GM11168 (cell line): ENCODE data around the gene CPA4.

Experiments
- in situ Hi-C: fragments of 300-500 bp; cut with MboI; formaldehyde crosslinking; loops from one replicate; pipeline ENCODE4 v1.12.0; 2022; ENCODE audit warnings: low sequenced_read_pairs; ENCODE audit not compliant: unreplicated experiment

The CPA4 gene

DNA sequence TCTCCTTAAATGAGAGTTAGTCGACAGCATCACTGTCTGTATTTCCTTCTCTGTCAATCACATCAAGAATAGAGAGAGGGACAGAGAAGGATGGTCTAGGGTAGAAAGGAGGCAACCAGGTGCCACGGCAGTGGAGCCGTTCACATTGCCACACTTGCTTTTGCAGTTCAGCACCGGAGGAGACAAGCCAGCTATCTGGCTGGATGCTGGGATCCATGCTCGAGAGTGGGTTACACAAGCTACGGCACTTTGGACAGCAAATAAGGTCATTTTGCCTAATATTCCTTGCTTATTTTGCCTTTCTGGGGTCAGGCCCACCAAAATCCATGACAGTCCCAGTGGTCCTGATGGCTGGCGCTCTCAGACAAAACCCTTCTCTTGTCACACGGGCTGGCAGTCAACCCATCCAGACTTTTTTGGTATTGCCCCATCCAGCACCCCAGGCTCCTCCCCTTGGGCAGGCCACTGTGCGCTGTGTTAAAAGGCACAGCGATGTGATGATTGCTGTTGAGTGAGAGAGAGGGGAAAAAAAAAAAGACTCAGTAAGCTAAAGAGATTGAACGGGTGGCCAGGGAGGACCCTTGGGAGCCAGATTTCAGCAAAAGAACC, 17.9 kb upstream of the CPA4 start:
- in situ Hi-C loops = no loop called here

DNA sequence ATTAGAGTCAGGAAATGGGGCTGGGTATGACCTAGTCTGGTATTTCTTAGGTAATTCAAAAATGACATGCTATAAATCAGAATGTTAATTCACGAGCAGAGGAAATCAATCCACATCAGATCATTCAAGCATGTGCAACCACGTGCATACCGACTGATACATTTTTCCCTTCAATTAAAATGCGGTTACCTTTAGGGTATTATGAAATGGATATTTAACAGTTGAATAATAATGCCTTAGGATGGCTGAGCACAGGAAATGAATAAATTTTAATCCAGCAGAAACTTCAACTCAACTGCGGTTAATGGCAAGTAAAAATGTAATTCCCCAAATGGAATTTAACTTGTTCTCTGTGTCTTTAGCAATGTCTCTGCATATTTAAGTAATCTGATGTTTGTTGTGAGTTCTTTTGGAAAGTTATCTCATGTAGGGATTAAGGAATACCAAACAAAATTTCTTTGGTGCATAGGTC, 17.1 kb upstream of the CPA4 start:
- in situ Hi-C loops = no loop called here

DNA sequence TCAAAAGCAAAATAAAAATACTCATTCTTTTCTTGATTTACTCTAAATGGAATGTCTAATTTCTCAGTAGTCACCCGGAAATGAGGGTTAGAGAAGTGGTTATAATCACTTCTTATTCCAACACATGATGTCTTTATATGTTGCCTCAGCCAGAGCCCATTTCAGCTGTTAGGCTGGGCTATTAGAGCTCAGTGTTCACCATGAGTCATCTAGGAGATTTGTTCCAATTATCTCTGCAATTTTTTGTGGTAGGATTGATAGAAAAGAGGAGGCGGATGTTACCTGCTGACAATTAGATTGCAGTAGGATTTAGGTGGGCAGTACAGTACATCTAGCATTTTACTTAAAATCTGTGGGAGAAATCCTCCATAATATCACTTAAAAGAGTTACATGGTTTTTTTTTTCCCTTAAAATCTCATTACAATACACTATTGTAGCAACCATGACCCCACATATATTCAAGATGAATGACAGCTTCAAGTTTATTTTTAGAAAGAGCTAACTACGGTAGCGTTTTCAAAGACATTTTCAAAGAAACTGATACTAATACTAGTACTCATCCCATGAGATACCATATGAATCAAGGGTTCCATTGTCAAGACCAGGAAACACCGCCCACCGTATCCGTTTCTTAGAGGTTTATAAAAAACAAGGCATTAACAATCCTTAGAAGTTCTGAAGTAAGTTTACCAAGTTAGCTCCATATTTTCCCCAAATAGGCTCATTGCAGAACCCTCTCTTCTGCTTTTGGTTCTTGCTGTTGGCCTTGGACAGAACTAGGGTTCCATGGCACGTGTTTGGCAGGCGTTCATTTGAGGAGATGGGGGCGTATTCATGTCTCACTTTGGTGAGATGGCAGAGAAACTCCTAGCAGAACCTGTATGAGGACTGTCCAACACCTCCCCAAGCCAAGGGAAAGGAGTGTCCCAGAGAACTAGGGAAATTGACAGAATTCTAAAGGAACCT, 15.9 kb upstream of the CPA4 start:
- in situ Hi-C loops = no loop called here

DNA sequence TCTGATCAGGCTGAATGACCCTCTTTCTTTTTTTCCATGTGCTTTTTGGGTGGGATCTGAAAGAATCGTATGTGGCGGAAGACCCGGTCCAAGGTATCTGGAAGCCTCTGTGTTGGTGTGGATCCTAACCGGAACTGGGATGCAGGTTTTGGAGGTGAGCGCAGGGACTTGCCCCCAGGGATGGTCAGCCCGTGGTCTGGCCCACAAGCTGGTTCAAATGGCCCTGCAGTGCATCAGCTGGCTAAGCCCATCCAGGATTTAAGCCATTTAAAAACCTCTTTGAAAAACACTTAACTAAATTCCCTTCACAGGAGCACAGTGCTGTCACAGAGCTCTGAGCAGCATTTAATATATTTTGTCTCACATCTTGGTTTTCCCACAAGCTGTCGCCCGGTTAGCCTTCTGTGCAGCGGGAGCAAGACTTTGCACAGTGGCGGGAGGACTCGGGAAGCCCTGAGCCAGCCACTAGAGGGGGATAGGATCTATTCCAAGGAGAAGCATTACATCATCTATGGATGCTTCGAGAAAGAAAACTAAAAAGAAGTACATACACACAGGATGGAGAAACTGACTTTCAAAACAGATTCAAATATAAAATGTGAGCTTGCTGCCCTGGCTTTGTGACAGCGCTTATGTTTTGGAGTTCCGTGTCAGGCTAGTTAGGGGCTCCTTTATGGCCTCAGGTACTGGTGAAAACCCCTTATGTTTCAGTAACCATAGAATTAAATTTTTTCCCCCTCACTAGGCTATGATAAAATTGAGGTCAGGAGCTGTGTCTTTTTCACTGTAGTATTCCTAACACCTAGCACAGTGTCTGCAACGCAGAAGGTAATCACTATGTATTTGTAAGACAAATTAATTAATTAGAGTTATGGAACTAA, 15.0 kb upstream of the CPA4 start:
- in situ Hi-C loops = no loop called here

DNA sequence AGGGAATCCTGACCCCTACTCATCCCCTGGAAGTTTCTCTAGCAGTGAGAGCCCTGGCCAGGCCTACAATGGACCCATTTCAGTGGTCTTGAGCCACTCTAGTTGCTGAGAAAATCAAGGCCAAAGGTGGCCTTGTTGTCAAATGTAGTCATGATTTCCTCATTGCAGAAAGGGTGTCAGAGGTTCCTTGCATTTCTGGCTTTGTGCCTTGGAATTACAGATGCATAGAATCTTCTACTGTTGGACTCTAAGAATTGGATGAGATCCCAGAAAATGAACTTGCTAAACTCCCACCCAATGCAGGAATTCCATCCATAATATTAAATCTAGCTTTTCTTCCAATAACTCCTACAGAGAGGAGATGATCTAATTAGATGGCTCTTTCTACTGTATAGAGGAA, 14.1 kb upstream of the CPA4 start:
- in situ Hi-C loops = no loop called here

DNA sequence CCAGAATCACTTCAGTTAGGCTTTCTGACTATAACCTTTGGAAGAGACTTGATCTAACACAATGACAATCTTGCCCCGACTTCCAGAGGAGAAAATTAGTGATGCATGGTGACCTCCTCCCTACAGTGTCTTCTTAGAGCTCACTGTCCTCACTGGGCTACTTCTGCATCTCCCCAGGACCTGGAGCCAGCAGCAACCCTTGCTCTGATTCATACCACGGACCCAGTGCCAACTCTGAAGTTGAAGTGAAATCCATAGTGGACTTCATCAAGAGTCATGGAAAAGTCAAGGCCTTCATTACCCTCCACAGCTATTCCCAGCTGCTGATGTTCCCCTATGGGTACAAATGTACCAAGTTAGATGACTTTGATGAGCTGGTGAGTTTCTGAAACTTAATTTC, 13.7 kb upstream of the CPA4 start:
- in situ Hi-C loops = no loop called here

DNA sequence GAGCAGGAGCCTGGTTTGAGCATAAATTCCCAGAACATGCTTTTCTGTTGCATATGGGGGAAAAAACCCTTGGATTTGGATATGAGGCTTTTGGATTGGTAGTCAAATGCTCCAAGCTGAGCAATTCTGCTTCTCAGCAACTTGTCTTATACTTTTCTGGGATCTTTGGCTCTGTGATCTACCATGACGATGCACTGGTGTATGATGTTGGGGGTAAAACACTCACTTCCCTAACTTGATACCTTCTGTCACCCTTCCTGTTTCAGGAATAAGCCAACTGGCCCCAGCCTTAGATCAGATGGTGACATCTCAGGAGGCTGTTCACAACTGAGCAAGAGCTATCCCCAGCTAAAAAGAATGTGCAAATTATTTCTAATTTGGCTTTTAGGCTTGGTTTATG, 13.1 kb upstream of the CPA4 start:
- in situ Hi-C loops = no loop called here

DNA sequence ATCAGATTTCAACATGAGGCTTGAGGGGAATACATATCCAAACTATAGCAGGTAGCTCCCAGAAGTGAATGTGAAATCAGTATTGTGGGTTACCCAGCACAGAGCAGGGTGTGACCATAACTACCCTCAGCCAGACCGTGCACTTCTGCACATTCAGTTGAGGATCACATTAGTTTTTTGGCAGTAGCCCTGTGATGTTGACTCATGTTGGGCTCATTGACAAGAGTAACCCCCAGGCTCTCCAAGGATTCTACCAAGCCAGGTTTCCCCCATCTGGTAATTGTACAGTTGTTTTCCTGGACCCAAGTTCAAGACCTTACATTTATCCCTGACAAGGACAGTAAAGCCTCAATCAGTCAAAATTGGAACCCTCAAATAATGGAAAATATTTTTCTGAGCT, 11.7 kb upstream of the CPA4 start:
- in situ Hi-C loops = no loop called here

DNA sequence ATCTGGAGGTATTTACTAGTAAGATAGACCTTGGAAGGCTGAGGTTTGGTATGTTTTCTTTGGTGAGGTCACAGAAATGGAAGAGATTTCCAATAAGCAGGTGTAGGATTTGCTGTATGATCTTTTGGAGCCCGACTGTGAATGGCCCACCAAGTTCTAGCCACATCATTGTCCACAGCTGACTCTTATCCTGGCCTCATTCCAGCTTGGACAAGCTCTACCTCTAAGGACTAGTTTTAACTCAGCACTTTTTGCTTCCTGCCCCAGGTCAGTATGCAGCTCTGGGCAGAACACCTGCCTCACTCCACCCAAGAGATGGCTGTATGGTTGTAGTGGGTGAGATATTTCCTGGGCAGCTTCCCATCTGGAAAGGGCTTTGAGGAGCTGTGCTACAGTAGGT, 6.1 kb upstream of the CPA4 start:
- in situ Hi-C loops = no loop called here

DNA sequence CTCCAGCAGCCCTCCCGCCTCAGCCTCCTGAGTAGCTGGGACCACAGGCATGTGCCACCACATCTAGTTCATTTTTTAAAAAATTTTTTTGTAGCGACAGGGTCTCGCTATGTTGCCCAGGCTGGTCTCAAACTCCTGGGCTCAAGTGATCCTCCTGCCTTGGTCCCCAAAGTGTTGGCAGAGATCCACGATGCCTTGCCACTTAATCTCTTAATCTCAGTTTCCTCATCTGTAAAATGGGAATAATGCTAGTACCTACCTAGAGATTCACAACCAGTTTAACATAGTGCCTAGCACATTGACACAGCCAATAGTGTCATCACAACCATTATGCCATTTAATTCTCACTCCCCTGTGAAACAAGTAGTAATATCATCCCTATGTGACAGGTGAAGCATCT, 4.8 kb upstream of the CPA4 start:
- in situ Hi-C loops = no loop called here

DNA sequence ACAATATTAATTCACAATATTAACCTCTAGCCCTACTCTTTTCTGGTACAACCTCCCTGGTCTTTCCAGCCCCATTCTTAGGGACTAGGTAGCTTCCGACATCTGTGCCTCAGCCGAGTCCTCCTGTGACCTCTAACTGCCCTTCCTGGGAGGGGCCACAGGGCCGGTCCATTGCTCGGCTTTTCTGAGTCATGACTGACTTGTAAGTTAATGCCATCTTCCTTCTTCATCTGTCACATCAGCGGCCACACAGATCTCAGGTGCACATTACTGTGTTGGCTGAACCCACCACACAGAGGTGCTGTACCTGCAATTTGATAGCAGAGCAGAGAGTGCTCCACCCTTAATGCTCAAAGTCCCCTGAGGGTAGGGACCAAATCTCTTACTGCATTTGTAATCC, 4.1 kb upstream of the CPA4 start:
- in situ Hi-C loops = no loop called here

DNA sequence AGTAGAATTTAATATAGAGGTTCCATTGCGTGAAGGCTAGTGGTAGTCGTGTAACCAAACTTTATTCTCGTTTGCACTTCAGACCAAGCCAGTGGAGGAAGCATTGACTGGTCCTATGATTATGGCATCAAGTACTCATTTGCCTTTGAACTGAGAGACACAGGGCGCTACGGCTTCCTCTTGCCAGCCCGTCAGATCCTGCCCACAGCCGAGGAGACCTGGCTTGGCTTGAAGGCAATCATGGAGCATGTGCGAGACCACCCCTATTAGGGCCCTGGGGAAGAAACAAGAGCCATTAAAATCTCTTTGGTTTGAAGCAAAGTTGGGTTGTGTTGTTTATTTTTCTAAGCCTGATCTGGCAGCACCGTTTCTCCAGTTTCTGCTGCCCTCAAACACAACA, 3.5 kb upstream of the CPA4 start:
- in situ Hi-C loops = no loop called here

DNA sequence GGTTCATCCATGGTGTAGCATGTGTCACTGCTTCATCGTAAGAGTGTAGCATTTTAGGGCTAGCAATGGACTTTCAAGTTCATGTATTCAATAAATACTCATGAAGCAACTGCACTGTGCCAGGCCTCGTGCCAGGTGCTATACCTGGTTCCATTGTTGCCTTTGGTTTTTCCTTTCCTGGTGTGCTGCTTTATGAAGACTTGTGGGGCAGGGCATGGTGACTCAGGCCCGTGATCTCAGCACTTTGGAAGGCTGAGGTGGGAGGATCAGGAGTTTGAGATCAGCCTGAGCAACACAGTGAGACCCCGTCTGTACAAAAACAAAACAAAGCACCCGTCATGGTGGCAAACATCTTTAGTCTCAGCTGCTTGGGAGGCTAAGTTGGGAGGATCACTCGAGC, 2.2 kb upstream of the CPA4 start:
- in situ Hi-C loops = no loop called here

DNA sequence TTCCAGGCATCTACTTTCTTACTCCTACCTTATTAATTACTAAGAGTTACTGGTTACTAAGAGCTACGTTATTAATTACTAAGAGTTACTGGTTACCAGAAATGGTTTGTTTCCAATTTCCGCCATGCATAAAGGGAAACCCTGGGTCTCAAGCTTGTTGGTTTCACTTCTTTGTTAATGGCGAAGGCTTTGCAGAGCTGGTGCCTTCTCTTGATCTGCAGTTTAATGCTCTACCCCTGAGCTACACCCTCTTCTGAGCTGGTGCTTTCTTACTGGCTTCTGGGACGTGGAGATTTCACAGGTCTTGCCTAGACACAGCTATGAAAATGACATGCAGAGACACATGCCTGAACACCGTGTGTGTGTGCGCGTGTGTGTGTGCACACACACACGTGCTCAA, 560 bp downstream of the CPA4 start:
- in situ Hi-C loops = no loop called here

DNA sequence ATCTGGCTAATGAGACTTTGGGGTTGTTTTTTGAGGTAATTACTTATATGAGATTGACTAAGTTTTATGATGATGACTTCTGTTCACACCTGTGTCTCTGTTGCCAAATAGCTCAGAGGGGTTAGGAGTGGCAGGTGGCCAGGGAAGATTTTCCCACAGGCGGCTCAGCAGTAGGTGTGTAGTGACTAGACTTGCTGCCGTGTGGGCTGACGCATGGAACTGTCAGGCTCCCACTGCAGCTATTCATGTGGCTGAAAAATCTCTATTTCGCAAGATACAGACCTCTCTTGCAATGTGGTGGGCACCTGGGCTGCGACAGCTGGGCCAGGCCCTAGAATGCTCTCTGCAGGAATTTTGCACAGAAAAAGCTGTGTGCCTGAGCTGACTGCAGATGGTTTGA, 1.4 kb downstream of the CPA4 start:
- in situ Hi-C loops = no loop called here

DNA sequence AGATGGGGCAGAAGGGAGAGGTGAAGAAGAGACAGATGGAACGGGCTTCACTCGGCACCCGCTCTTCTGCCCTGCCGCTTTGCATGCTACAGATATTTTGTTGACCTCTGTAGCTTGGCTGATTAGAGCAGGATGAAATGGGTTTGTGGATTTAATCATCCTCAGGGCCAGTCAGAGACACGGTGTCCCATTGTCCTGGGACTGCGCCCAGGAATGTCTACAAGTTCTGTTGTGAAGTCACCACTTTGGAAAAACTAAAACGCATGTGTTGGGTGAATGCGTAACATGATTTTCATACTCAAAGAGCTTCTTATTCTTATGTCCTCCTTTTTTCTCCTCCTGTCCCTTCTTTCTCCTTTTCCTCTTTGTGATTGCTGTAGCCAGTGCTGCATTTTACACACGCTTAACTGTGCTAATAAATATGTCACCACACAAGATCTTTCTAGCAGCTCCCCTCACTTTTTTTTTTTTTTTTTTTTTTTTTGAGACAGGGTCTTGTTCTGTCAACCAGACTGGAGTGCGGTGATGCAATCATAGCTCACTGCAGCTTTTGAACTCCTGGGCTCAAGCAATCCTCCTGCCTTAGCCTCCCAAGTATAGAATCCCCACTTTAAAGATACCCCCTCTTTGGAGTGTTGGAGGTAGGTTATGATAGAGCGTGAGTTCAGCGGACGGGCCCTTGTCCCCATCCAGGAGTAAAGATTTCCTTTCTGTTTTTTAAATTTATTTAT, 3.4 kb downstream of the CPA4 start:
- in situ Hi-C loops = no loop called here

DNA sequence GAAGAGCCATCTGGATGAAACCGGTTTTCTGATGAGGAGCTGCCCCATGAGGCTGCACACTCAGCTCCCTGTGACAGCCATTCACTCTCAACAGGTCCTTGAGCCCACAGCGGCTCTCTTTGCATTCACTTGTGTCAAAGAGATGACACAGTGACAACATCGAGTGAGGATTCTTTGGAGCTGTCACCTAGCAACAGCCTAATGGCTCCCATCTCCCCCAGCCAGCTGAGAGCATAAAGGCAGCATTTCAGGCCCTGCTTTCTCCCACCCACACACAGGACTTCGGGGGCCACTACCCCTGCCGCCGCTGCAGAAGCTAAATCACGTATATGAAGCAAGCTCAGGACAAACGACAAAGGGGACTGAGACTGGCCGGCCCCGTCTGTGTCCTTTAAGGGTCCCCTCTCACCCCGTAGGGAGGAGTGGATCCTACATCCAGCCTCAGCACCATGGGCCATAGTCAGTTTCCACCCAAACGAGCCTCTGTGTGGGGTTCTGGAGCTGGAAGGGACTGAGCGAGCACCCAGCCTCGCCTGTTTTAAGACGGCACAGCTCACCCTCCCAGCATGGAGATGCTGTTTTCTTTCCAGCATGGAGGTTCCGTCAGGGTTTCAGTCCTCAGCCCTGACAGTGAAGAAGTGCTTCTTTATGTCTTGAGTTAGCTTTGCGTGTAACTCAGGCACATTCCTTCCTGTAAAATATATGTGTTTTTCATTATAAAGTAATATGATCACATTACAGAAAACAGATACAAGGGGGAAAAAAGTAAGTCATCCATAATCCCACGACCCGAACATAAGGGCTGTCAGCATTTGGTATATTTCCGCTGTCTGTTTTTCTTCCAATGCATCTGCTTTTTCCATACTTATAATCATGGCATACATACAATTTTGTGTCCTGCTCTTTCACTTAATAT, 4.9 kb downstream of the CPA4 start:
- in situ Hi-C loops = no loop called here

DNA sequence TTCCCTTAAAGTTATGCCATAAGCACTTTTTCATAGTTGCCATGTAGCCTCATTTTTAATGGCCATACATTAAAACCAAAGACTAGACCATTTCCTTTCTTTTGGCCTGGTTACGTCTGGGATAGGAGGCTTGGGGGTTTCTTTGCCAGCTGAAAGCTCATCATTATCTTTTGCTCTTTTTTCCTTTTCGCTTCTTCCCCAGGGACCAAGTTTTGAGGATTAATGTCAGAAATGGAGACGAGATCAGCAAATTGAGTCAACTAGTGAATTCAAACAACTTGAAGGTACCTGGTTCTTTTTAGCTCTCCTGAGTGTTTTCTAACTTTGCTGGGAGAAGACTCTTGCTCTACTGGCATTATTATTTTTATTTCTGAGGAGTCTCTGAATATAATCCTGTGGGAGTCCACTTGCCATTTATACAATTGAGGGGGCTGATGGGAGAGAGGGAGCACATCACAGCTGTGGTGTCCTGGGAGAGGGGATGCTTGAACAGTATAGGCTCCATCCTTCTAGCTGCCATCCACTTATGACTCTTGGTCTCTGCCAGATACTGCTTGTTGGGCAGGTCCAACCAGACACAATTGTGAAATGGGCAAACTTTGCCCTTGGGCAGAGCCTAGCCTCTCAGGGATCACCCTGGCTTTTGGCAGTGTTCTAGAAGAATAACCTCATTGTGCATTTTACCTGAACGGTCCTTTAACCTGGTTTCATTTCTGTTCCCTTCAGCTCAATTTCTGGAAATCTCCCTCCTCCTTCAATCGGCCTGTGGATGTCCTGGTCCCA, 5.8 kb downstream of the CPA4 start:
- in situ Hi-C loops = no loop called here
